HG03521 (cell line): ENCODE results near the gene MAFB.

ENCODE experiments used
- ATAC-seq: cut with Tn5 transposase; IDR thresholded peaks from one replicate; pipeline ENCODE4 v1.9.1; 2021; ENCODE audit warnings: mild to moderate bottlenecking, moderate library complexity; ENCODE audit not compliant: unreplicated experiment

Gene MAFB

GRCh38 chr20:40635971-40636370 lies 53.1 kb downstream of the MAFB start:
- ATAC-seq, result no peak
